ENCODE results near the gene DMWD. TPM values are rescaled to one million over a fixed set of nuclear protein-coding genes. Genes with fewer than 3 reads are reported as not detected.

The DMWD gene
- total RNA-seq, 4 donors from 2014 or later, result 9.1 to 32.2 (median 23.5) TPM

DNA sequence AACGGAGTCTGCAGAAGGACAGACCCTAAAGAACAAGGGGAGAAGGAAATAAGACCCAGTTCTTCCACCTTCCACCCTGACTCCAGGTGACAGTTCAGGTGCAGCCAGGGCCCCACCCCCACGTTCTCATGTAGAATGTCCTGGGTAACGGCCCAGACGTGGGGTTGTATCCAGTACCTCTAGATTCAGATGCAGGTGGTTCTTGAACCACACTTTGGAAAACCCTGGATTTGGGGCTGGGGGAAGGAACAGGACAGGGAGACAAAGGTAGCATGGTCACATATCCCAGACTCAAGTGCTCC, 12.5 kb downstream of the DMWD start:
- TF ChIP-seq, protein P1, sequence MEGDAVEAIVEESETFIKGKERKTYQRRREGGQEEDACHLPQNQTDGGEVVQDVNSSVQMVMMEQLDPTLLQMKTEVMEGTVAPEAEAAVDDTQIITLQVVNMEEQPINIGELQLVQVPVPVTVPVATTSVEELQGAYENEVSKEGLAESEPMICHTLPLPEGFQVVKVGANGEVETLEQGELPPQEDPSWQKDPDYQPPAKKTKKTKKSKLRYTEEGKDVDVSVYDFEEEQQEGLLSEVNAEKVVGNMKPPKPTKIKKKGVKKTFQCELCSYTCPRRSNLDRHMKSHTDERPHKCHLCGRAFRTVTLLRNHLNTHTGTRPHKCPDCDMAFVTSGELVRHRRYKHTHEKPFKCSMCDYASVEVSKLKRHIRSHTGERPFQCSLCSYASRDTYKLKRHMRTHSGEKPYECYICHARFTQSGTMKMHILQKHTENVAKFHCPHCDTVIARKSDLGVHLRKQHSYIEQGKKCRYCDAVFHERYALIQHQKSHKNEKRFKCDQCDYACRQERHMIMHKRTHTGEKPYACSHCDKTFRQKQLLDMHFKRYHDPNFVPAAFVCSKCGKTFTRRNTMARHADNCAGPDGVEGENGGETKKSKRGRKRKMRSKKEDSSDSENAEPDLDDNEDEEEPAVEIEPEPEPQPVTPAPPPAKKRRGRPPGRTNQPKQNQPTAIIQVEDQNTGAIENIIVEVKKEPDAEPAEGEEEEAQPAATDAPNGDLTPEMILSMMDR (IDR thresholded peaks at IDR 0.05), result no peak
- TF ChIP-seq POLR2A (IDR thresholded peaks at IDR 0.05), result no peak
- intact Hi-C loops (cut with DNase I), result no loop called here
- no peak for DNase-seq
- H3K27ac ChIP-seq, result peak overlapping the region; percentile 79 to 92 (median 89)
- peaks cover 11 to 29% (median 14%) of the 10 kb centered on the region in 3 donors for H3K36me3 ChIP-seq
- 34 to 41% methylated on average over 4 of the region's 4 CpGs for WGBS, 2 donors
- H3K4me1 ChIP-seq, result peaks cover 51 to 71% (median 58%) of the 10 kb centered on the region in 3 donors
- H3K4me3 ChIP-seq, result peak overlapping the region; percentile 15 to 64 (median 56)
- no peaks in the 10 kb centered on the region for H3K9me3 ChIP-seq
- H3K27me3 ChIP-seq, result no peaks in the 10 kb centered on the region

DNA sequence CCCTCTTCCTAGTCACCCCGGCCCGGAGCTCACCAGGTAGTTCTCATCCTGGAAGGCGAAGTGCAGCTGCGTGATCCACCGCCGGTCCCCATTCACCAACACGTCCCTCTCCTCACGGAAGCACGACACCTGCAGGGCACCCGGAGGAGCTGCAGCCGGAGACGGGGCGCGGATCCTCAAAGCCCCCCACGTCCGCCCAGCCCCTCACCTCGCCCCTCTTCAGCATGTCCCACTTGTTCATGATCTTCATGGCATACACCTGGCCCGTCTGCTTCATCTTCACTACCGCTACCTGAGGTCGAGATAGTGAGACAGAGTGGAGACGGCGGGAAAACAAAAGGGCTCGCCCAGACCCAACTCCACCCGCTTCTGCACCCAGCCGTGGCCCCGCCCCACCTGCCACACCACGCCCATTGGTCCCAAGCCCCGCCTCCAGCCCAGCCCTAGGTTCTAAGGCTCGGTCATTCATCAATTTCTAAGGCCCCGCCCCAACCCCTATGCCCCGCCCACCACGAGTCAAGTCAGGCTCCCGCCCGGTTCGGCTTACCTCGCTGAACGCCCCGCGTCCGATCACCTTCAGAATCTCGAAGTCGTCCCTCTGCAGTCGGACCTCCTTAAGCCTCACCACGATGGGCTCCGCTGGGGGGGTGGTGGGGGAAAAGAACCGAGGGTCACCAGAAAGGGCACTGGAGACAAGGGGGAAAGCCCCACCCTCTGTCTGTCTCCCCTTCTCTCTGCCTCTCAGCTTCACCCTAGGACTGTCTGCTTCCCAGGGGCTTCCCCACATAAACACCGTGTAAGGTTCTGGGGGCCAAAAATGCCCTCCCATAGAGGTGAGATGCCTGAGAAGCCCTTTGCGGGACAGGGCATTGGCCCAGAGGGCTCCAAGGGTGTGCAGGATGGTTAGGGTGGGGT, 13.2 kb downstream of the DMWD start:
- 2 to 15% methylated on average over 9 to 37 of the region's 48 CpGs for WGBS, 2 donors
- DNase-seq, result peak; percentile 55
- H3K4me1 ChIP-seq, result peaks cover 51 to 65% (median 57%) of the 10 kb centered on the region in 3 donors
- peaks cover 14 to 31% (median 15%) of the 10 kb centered on the region in 3 donors for H3K36me3 ChIP-seq
- no peak for TF ChIP-seq POLR2A (IDR thresholded peaks at IDR 0.05)
- TF ChIP-seq, protein P1 (IDR thresholded peaks at IDR 0.05), result peak; percentile 71 to 87 (median 82)
- H3K9me3 ChIP-seq, result no peaks in the 10 kb centered on the region
- H3K27ac ChIP-seq, result peak overlapping the region; percentile 79 to 92 (median 89)
- no peaks in the 10 kb centered on the region for H3K27me3 ChIP-seq
- peak overlapping the region; percentile 20 to 64 (median 56) for H3K4me3 ChIP-seq
- intact Hi-C loops (cut with DNase I), result no loop called here

DNA sequence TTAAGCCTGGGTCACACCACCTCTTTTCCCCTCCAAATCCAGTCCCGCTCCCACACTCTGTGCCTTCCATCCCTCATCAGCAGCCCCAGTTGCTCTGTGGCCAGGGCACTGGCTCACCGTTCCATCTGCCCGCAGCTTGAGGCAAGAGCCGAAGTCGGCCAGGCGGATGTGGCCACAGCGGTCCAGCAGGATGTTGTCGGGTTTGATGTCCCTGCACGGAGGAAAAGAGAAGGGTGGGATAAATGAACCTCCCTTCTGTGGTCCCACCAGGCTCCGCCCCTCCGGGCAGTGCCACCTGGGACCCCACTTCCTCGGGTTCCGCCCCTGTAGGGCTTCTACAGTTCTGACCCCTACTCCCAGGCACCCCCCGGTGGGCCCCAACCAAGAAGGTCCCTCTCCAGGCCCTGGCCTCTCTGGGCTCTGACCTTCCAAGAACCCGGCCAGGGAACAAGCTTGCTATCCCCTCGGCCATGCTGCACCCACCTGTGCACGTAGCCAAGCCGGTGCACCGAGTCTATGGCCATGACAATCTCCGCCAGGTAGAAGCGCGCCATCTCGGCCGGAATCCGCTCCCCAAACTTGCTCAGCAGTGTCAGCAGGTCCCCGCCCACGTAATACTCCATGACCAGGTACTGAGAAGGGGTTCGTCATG, 14.5 kb downstream of the DMWD start:
- H3K27me3 ChIP-seq, result no peaks in the 10 kb centered on the region
- H3K4me1 ChIP-seq, result peaks cover 43 to 52% (median 46%) of the 10 kb centered on the region in 3 donors
- H3K36me3 ChIP-seq, result peaks cover 14 to 40% (median 15%) of the 10 kb centered on the region in 3 donors
- no peak for DNase-seq
- 86 to 92% methylated on average over 9 to 25 of the region's 28 CpGs for WGBS, 2 donors
- intact Hi-C loops (cut with DNase I), result no loop called here
- no peaks in the 10 kb centered on the region for H3K9me3 ChIP-seq
- TF ChIP-seq POLR2A (IDR thresholded peaks at IDR 0.05), result no peak
- TF ChIP-seq, protein P1 (IDR thresholded peaks at IDR 0.05), result no peak
- no peak overlapping the region for H3K4me3 ChIP-seq
- H3K27ac ChIP-seq, result no peak overlapping the region

DNA sequence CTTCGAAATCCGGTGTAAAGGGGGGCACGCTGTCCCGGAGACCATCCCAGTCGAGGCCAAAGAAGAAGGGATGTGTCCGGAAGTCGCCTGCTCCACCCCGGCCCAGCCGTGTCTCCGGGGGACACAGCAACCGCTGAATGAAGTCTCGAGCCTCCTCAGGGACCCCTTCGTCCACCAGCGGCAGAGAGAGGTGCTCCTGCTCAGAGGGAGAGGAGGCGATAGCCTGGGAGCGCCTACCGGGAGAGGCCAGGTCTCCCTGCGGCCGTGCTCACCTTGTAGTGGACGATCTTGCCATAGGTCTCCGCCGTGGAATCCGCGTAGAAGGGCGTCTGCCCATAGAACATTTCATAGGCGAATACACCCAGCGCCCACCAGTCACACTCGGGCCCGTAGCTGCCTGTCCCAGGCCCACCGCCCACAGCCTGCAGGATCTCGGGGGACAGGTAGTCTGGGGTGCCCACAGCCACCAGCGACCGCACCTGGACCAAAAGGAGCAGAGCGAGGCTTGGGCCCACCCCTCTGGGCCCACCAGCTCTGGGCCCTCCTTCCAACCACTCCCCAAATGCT, 15.2 kb downstream of the DMWD start:
- no peak for DNase-seq
- H3K4me1 ChIP-seq, result peaks cover 37 to 45% (median 40%) of the 10 kb centered on the region in 3 donors
- no peak overlapping the region for H3K4me3 ChIP-seq
- H3K27ac ChIP-seq, result no peak overlapping the region
- H3K27me3 ChIP-seq, result no peaks in the 10 kb centered on the region
- no peaks in the 10 kb centered on the region for H3K9me3 ChIP-seq
- 96 to 100% methylated on average over 1 to 4 of the region's 34 CpGs for WGBS, 2 donors
- intact Hi-C loops (cut with DNase I), result no loop called here
- H3K36me3 ChIP-seq, result peaks cover 14 to 46% (median 15%) of the 10 kb centered on the region in 3 donors
- TF ChIP-seq, protein P1 (IDR thresholded peaks at IDR 0.05), result no peak
- TF ChIP-seq POLR2A (IDR thresholded peaks at IDR 0.05), result no peak
